ENCODE measurements around the gene ANKS6.

GRCh38 chr9:98790842-98791607, 5.3 kb downstream of the ANKS6 start:
- TF ChIP-seq CTCF (IDR thresholded peaks at IDR 0.05) (peak; percentile 93 to 99 (median 96)), POLR2A (IDR thresholded peaks at IDR 0.05) (no peak)
